HepG2 (cell line): ENCODE results near the gene ATAD1. TPM values are rescaled to one million over a fixed set of nuclear protein-coding genes. Genes with fewer than 3 reads are reported as not detected.

Source experiments
- FIP1L1 ChIP-seq: fragments of 200-400 bp; formaldehyde crosslinking; IDR thresholded peaks from 2 replicates; pipeline ENCODE4 v1.6.1; 2018; ENCODE audit warnings: low read depth, mild to moderate bottlenecking, low read length, moderate library complexity, borderline replicate concordance; ENCODE audit not compliant: insufficient read depth
- NPAS2 ChIP-seq: sonication (generic); formaldehyde crosslinking; IDR thresholded peaks from 2 replicates; pipeline ENCODE4 v1.8.0; 2022; ENCODE audit warnings: mild to moderate bottlenecking, missing genetic modification reagents, borderline replicate concordance
- NR2C2 ChIP-seq: sonication (generic); formaldehyde crosslinking; IDR thresholded peaks from 2 replicates; pipeline ENCODE4 v1.4.0; 2020; ENCODE audit warnings: missing genetic modification reagents, mild to moderate bottlenecking, moderate library complexity, borderline replicate concordance
- PAX8 ChIP-seq: sonication (generic); formaldehyde crosslinking; IDR thresholded peaks from 2 replicates; pipeline ENCODE4 v1.8.0; 2022; ENCODE audit warnings: mild to moderate bottlenecking, missing genetic modification reagents, borderline replicate concordance
- ZBTB20 ChIP-seq: sonication (generic); formaldehyde crosslinking; IDR thresholded peaks from 2 replicates; pipeline ENCODE4 v1.8.1; 2023; ENCODE audit warnings: missing genetic modification reagents, low read depth, mild to moderate bottlenecking, borderline replicate concordance
- polyA plus RNA-seq, 8 experiments: library from polyadenylated mRNA; depleted of rRNA in 3 of 8; stranded (reverse) in 7 of 8; unstranded in 1 of 8; fragments of >200 nt; fragmentation: Illumina TruSeq in 4 of 8; extraction: Trizol in 4 of 8; gene quantifications; 2 replicates each; pipeline versions ENCODE4 v1.2.1 to v1.2.3, GENCODE V29; 2011 to 2016; ENCODE audit warnings: low read depth in 4 of 8, missing spikeins in 1 of 8, mixed read lengths in 1 of 8; ENCODE audit not compliant: insufficient read depth in 1 of 8
- total RNA-seq, 5 experiments: library from RNA; depleted of rRNA; stranded (reverse); fragments of >200 nt; fragmentation: Illumina TruSeq; extraction: Trizol; gene quantifications; 2 replicates each; pipeline ENCODE4 v1.2.3, GENCODE V29; 2016; ENCODE audit warnings: low read depth in 1 of 5
- TF ChIP-seq, protein P1 (sequence below): IDR thresholded peaks from 2 replicates; pipeline ENCODE4 v1.6.1; 2016; ENCODE audit warnings: low read depth, missing genetic modification reagents, missing compliant biosample characterization
- TF ChIP-seq, protein P2 (sequence below): sonication (generic); formaldehyde crosslinking; IDR thresholded peaks from 2 replicates; pipeline ENCODE4 v1.4.0; 2020; ENCODE audit warnings: mild to moderate bottlenecking, missing genetic modification reagents
- TF ChIP-seq, protein P3 (sequence below): sonication (generic); formaldehyde crosslinking; IDR thresholded peaks from 2 replicates; pipeline ENCODE4 v1.5.0; 2020; ENCODE audit warnings: mild to moderate bottlenecking, missing genetic modification reagents

The ATAD1 gene
- total and polyA plus RNA-seq, 2 of the 13 experiments (the other 11 are each of a cell fraction or from before 2014, with no cell fraction given): 14.9 to 28.2 TPM

DNA sequence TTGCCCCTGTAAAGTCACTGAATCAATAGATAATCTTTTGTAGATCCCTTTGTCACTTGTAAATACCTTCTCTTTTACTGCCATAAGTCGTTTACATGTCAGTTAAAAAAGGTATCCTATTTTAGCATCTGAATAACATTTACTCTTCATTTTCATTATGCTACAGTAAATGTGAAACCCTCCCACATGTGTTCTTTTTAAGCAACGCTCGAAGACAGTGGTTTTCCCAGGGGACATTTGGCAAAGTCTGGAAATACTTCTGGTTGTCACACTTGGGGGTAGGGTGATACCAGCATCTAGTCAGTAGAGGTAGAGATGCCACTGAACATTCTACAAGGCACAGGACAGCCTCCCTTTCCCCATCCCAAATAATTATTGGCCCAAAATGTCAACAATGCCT lies 23.7 kb downstream of the ATAD1 start (continued):
- TF ChIP-seq, protein P1, sequence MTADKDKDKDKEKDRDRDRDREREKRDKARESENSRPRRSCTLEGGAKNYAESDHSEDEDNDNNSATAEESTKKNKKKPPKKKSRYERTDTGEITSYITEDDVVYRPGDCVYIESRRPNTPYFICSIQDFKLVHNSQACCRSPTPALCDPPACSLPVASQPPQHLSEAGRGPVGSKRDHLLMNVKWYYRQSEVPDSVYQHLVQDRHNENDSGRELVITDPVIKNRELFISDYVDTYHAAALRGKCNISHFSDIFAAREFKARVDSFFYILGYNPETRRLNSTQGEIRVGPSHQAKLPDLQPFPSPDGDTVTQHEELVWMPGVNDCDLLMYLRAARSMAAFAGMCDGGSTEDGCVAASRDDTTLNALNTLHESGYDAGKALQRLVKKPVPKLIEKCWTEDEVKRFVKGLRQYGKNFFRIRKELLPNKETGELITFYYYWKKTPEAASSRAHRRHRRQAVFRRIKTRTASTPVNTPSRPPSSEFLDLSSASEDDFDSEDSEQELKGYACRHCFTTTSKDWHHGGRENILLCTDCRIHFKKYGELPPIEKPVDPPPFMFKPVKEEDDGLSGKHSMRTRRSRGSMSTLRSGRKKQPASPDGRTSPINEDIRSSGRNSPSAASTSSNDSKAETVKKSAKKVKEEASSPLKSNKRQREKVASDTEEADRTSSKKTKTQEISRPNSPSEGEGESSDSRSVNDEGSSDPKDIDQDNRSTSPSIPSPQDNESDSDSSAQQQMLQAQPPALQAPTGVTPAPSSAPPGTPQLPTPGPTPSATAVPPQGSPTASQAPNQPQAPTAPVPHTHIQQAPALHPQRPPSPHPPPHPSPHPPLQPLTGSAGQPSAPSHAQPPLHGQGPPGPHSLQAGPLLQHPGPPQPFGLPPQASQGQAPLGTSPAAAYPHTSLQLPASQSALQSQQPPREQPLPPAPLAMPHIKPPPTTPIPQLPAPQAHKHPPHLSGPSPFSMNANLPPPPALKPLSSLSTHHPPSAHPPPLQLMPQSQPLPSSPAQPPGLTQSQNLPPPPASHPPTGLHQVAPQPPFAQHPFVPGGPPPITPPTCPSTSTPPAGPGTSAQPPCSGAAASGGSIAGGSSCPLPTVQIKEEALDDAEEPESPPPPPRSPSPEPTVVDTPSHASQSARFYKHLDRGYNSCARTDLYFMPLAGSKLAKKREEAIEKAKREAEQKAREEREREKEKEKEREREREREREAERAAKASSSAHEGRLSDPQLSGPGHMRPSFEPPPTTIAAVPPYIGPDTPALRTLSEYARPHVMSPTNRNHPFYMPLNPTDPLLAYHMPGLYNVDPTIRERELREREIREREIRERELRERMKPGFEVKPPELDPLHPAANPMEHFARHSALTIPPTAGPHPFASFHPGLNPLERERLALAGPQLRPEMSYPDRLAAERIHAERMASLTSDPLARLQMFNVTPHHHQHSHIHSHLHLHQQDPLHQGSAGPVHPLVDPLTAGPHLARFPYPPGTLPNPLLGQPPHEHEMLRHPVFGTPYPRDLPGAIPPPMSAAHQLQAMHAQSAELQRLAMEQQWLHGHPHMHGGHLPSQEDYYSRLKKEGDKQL (CRISPR knock-in tag): no peak
- TF ChIP-seq, protein P2, sequence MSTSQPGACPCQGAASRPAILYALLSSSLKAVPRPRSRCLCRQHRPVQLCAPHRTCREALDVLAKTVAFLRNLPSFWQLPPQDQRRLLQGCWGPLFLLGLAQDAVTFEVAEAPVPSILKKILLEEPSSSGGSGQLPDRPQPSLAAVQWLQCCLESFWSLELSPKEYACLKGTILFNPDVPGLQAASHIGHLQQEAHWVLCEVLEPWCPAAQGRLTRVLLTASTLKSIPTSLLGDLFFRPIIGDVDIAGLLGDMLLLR (CRISPR knock-in tag): no peak
- TF ChIP-seq, protein P3, sequence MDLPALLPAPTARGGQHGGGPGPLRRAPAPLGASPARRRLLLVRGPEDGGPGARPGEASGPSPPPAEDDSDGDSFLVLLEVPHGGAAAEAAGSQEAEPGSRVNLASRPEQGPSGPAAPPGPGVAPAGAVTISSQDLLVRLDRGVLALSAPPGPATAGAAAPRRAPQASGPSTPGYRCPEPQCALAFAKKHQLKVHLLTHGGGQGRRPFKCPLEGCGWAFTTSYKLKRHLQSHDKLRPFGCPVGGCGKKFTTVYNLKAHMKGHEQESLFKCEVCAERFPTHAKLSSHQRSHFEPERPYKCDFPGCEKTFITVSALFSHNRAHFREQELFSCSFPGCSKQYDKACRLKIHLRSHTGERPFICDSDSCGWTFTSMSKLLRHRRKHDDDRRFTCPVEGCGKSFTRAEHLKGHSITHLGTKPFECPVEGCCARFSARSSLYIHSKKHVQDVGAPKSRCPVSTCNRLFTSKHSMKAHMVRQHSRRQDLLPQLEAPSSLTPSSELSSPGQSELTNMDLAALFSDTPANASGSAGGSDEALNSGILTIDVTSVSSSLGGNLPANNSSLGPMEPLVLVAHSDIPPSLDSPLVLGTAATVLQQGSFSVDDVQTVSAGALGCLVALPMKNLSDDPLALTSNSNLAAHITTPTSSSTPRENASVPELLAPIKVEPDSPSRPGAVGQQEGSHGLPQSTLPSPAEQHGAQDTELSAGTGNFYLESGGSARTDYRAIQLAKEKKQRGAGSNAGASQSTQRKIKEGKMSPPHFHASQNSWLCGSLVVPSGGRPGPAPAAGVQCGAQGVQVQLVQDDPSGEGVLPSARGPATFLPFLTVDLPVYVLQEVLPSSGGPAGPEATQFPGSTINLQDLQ (CRISPR knock-in tag): no peak
- no peak for TF ChIP-seq PAX8 (CRISPR knock-in tag)
- TF ChIP-seq ZBTB20 (CRISPR knock-in tag): no peak
- no peak for TF ChIP-seq NPAS2 (CRISPR knock-in tag)
- no peak for TF ChIP-seq NR2C2
- TF ChIP-seq FIP1L1: no peak
- TF ChIP-seq, all 625 proteins: peak for 0
